PC-3 (cell line): ENCODE measurements around the gene LARP4B.

ENCODE experiments used
- EZH2 ChIP-seq: fragments of 300-600 bp; sonication (generic); IDR thresholded peaks from one replicate; pipeline ENCODE4 v1.6.1; 2017; ENCODE audit warnings: antibody characterized with exemption, mild to moderate bottlenecking, low read length; ENCODE audit not compliant: unreplicated experiment
- EZH2phosphoT487 ChIP-seq: fragments of 300-600 bp; sonication (generic); IDR thresholded peaks from 2 replicates; pipeline ENCODE4 v1.6.1; 2018; ENCODE audit warnings: mild to moderate bottlenecking, antibody characterized with exemption, low read length, borderline replicate concordance
- TF ChIP-seq, protein P1 (sequence below): fragments of 300-600 bp; sonication (generic); conservative IDR thresholded peaks from 2 replicates; pipeline ENCODE4 v1.5.1; 2017; ENCODE audit warnings: antibody characterized with exemption, low read depth, mild to moderate bottlenecking, low read length

DNA sequence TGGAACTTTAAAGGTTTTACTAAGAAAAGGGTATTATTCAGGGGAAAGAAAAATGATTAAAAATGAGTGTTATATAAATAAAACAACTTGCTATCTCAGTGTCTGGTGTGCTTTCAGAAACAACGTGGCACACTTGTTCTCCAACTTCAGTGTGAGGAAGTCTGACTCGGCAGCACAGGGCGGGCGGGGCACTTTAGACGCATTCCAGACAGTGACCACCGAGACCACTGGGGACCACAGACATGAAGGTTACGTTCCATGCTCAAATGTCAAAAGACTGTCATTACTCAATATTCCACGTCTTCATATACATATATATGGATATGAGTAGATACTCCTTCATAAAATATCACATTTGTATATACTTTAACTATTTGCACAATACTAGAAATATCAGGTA is 87.0 kb downstream of the LARP4B start:
- TF ChIP-seq EZH2phosphoT487 (no peak), EZH2 (no peak)
- TF ChIP-seq, protein P1, sequence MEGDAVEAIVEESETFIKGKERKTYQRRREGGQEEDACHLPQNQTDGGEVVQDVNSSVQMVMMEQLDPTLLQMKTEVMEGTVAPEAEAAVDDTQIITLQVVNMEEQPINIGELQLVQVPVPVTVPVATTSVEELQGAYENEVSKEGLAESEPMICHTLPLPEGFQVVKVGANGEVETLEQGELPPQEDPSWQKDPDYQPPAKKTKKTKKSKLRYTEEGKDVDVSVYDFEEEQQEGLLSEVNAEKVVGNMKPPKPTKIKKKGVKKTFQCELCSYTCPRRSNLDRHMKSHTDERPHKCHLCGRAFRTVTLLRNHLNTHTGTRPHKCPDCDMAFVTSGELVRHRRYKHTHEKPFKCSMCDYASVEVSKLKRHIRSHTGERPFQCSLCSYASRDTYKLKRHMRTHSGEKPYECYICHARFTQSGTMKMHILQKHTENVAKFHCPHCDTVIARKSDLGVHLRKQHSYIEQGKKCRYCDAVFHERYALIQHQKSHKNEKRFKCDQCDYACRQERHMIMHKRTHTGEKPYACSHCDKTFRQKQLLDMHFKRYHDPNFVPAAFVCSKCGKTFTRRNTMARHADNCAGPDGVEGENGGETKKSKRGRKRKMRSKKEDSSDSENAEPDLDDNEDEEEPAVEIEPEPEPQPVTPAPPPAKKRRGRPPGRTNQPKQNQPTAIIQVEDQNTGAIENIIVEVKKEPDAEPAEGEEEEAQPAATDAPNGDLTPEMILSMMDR = no peak
